Kidney glomerular epithelial cell (primary cell): ENCODE data around the gene HINT3.
"Not testable (repeated sequence)": the region's sequence is repeated elsewhere in the genome, so short reads cannot be mapped to it uniquely, and the experiment has no call there.

Experiments used
- DNase-seq: peaks from one replicate; lab custom pipeline; 2025; lab: John Stamatoyannopoulos, UW

HINT3 gene

GRCh38 chr6:126002755-126003679 lies 46.4 kb downstream of the HINT3 start:
- no peak for DNase-seq

GRCh38 chr6:126007800-126008199 lies 51.2 kb downstream of the HINT3 start:
- DNase-seq: no peak

- DNase-seq: no peak
These were observed 53.5 kb downstream of the HINT3 start for GRCh38 chr6:126010040-126010439.

GRCh38 chr6:126015863-126016262 lies 59.3 kb downstream of the HINT3 start:
- DNase-seq: no peak

GRCh38 chr6:126016591-126016990 lies 60.0 kb downstream of the HINT3 start:
- DNase-seq: no peak

GRCh38 chr6:126017668-126018067 lies 61.1 kb downstream of the HINT3 start:
- no peak for DNase-seq

- DNase-seq: no peak
These were observed 63.9 kb downstream of the HINT3 start for GRCh38 chr6:126020305-126021050.

- DNase-seq: not testable (repeated sequence)
These were observed 66.9 kb downstream of the HINT3 start for GRCh38 chr6:126023474-126023873.

- DNase-seq: no peak
These were observed 69.4 kb downstream of the HINT3 start for GRCh38 chr6:126026001-126026400.

GRCh38 chr6:126027601-126028000 lies 71.0 kb downstream of the HINT3 start:
- no peak for DNase-seq
